Suprapubic skin (tissue), 4 donors: ENCODE measurements around the gene CD40LG.

Experiments
- EP300 ChIP-seq: sonication (generic); formaldehyde crosslinking; IDR thresholded peaks from one replicate; pipeline ENCODE4 v1.6.1; 2017; ENCODE audit warnings: antibody characterized with exemption
- POLR2AphosphoS5 ChIP-seq, 3 donors: sonication (generic); formaldehyde crosslinking; IDR thresholded peaks; one replicate each; pipeline ENCODE4 v1.6.1; 2017; ENCODE audit warnings: antibody characterized with exemption in 3 of 3
- TF ChIP-seq, protein P1 (sequence below), 2 donors: fragments of 200-600 bp in 1 of 2; fragments of 450-650 bp in 1 of 2; sonication (generic) in 1 of 2; IDR thresholded peaks; one replicate each; pipeline ENCODE4 v1.5.1; 2016 to 2019; ENCODE audit warnings: antibody characterized with exemption in 2 of 2, mild to moderate bottlenecking in 1 of 2, moderate library complexity in 1 of 2

DNA sequence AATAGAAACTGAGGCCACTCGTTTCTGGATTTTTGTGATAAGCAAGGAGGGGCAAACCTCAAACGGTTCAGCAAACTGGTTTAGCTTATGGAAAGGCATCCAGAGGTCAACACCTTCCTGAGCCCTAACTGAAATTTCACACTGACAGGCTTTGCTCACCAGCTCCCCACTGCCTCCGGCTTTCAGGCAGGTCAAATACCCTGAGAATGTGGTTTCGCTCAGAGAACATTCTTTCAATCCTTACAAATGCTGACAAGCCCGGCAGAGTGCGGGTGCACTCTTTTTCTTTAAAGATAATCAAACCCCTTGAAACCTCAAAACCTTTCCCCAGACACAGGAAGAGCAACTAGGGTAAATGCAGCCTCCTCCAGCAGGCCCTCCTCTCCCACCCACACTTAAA lies 41.5 kb downstream of the CD40LG start:
- TF ChIP-seq, protein P1, sequence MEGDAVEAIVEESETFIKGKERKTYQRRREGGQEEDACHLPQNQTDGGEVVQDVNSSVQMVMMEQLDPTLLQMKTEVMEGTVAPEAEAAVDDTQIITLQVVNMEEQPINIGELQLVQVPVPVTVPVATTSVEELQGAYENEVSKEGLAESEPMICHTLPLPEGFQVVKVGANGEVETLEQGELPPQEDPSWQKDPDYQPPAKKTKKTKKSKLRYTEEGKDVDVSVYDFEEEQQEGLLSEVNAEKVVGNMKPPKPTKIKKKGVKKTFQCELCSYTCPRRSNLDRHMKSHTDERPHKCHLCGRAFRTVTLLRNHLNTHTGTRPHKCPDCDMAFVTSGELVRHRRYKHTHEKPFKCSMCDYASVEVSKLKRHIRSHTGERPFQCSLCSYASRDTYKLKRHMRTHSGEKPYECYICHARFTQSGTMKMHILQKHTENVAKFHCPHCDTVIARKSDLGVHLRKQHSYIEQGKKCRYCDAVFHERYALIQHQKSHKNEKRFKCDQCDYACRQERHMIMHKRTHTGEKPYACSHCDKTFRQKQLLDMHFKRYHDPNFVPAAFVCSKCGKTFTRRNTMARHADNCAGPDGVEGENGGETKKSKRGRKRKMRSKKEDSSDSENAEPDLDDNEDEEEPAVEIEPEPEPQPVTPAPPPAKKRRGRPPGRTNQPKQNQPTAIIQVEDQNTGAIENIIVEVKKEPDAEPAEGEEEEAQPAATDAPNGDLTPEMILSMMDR (IDR thresholded peaks at IDR 0.05), result no peak
- TF ChIP-seq POLR2AphosphoS5 (IDR thresholded peaks at IDR 0.05) (no peak), EP300 (no peak)
